Calu3 (cell line): ENCODE data around the gene FIZ1. TPM values are rescaled to one million over a fixed set of nuclear protein-coding genes. Genes with fewer than 3 reads are reported as not detected.
A peak's percentile ranks its signal among the peaks of the same experiment; 100 is the strongest.

ENCODE experiments used
- BruUV-seq: library from RNA; stranded (reverse); fragments of 400-500 nt; replicated peaks from 2 replicates; lab custom pipeline; 2021; lab: Mats Ljungman, UMichigan
- CTCF ChIA-PET: fragments of 300-600 bp; sonication (Branson Sonifier 250); formaldehyde crosslinking; loops from one replicate; lab custom pipeline; 2022; ENCODE audit warnings: antibody characterized with exemption; lab: Charles Lee
- DNase-seq: peaks from one replicate; pipeline ENCODE4 v3.0.0; 2022
- H3K27ac Mint-ChIP-seq: one replicate; pipeline ENCODE4 v1.8.0; 2022; ENCODE audit warnings: mixed read lengths; ENCODE audit not compliant: unreplicated experiment
- H3K27me3 Mint-ChIP-seq: one replicate; pipeline ENCODE4 v1.8.0; 2022; ENCODE audit warnings: mixed read lengths; ENCODE audit not compliant: unreplicated experiment
- H3K36me3 Mint-ChIP-seq: one replicate; pipeline ENCODE4 v1.8.0; 2022; ENCODE audit warnings: mild to moderate bottlenecking, moderate library complexity, mixed read lengths; ENCODE audit not compliant: insufficient read depth, unreplicated experiment
- H3K4me1 Mint-ChIP-seq: one replicate; pipeline ENCODE4 v1.8.0; 2022; ENCODE audit warnings: mild to moderate bottlenecking, low read depth, mixed read lengths; ENCODE audit not compliant: unreplicated experiment
- H3K4me3 Mint-ChIP-seq: one replicate; pipeline ENCODE4 v1.8.0; 2022; ENCODE audit warnings: mild to moderate bottlenecking, low read depth, moderate library complexity, mixed read lengths; ENCODE audit not compliant: unreplicated experiment
- H3K9me3 Mint-ChIP-seq: one replicate; pipeline ENCODE4 v1.8.0; 2022; ENCODE audit warnings: low read depth, mixed read lengths; ENCODE audit not compliant: unreplicated experiment
- CTCF ChIP-seq: fragments of 200-600 bp; IDR thresholded peaks from one replicate; pipeline ENCODE4 v1.8.0; 2022; ENCODE audit warnings: antibody characterized with exemption; ENCODE audit not compliant: unreplicated experiment
- intact Hi-C: fragments of 100-400 bp; cut with micrococcal nuclease; formaldehyde crosslinking; loops from one replicate; pipeline ENCODE4 v1.10.0; 2022; ENCODE audit not compliant: unreplicated experiment
- total RNA-seq: library from RNA; stranded (reverse); gene quantifications from 2 replicates; pipeline ENCODE4 v1.2.3, GENCODE V29; 2022

FIZ1 gene
- total RNA-seq, 1 experiment from 2014 or later, result 18.6 TPM

GRCh38 chr19:55601084-55601483 lies 1.8 kb upstream of the FIZ1 start:
- intact Hi-C loops, result no loop called here
- H3K9me3 Mint-ChIP-seq, result no peaks in the 10 kb centered on the region
- H3K4me3 Mint-ChIP-seq, result peak overlapping the region; percentile 87
- DNase-seq, result no peak
- H3K27me3 Mint-ChIP-seq, result no peaks in the 10 kb centered on the region
- TSS peak; percentile 50 for BruUV-seq
- no peak for TF ChIP-seq CTCF
- H3K4me1 Mint-ChIP-seq, result peaks cover 25% of the 10 kb centered on the region
- peaks cover 91% of the 10 kb centered on the region for H3K36me3 Mint-ChIP-seq
- CTCF ChIA-PET, result interaction anchor here (0.7 kb wide), 1 partner anchor 23 kb away, joined by 3 read pairs; the partner anchor contains the start of gene ZNF784
- H3K27ac Mint-ChIP-seq, result no peak overlapping the region

GRCh38 chr19:55600662-55601028 lies 1.3 kb upstream of the FIZ1 start:
- DNase-seq, result no peak
- H3K4me3 Mint-ChIP-seq, result peak overlapping the region; percentile 87
- no TSS peak for BruUV-seq
- no peaks in the 10 kb centered on the region for H3K9me3 Mint-ChIP-seq
- CTCF ChIA-PET, result interaction anchor here (0.6 to 1.0 kb wide), 4 partner anchors 24 to 1709 kb away, joined by 3 to 6 read pairs (median 4); partner anchors contain the start of gene ZNF784
- no peak for TF ChIP-seq CTCF
- H3K4me1 Mint-ChIP-seq, result peaks cover 24% of the 10 kb centered on the region
- intact Hi-C loops, result no loop called here
- no peak overlapping the region for H3K27ac Mint-ChIP-seq
- no peaks in the 10 kb centered on the region for H3K27me3 Mint-ChIP-seq
- peaks cover 87% of the 10 kb centered on the region for H3K36me3 Mint-ChIP-seq

GRCh38 chr19:55599842-55600661 lies 735 bp upstream of the FIZ1 start, which contains the start of gene ZNF524:
Gene ZNF524 (plus strand): TSS chr19:55600288. CDS start chr19:55602113, 1,825 bp downstream.
- Mint-ChIP-seq H3K9me3 (no peaks in the 10 kb centered on the region), H3K36me3 (peaks cover 83% of the 10 kb centered on the region)

More at GRCh38 chr19:55599842-55600661, 735 bp upstream of the FIZ1 start, which contains the start of gene ZNF524:
- H3K4me1 Mint-ChIP-seq, result peaks cover 24% of the 10 kb centered on the region
- peak within 1 kb of the TSS; percentile 87 for H3K4me3 Mint-ChIP-seq
- H3K27me3 Mint-ChIP-seq, result no peaks in the 10 kb centered on the region
- CTCF ChIA-PET, result interaction anchor here (0.6 to 1.6 kb wide), 10 partner anchors 13 to 1709 kb away, joined by 3 to 9 read pairs (median 4); no protein-coding TSS in a partner anchor
- intact Hi-C loops, result loop anchor here (2.0 to 5.0 kb wide), 2 partner anchors 53 to 83 kb away; partner anchors contain the start of gene SBK3
- DNase-seq, result peak; percentile 89
- no peak for TF ChIP-seq CTCF
- H3K27ac Mint-ChIP-seq, result peak within 1 kb of the TSS; percentile 94
- BruUV-seq, result no TSS peak
